Fibroblast of skin of abdomen (primary cell): ENCODE measurements around the gene PRR19.
A peak's percentile ranks its signal among the peaks of the same experiment; 100 is the strongest.

ENCODE experiments used
- DNase-seq: peaks from one replicate; pipeline ENCODE4 v3.0.0-alpha.2; 2013

Gene PRR19

DNA sequence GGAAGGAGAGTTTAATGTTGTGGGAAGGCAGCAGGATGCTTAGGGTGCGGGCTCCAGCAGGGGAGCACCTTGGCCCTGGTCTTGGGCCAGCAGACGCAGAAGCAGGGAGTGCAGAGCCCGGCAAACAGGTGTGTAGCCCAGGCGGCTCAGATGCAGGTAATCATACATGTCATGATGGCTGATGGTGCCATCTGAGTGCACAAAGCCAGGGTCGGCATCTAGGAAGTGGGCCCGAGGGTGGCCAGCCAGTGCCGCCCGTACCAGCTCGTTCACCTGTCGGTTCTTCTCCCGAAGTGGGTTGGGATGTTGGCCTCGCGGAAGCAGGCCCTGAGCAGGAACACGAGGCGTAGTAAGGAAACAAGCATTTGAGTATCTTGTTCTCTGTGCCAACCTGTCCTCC lies 4.9 kb upstream of the PRR19 start:
- no peak for DNase-seq

DNA sequence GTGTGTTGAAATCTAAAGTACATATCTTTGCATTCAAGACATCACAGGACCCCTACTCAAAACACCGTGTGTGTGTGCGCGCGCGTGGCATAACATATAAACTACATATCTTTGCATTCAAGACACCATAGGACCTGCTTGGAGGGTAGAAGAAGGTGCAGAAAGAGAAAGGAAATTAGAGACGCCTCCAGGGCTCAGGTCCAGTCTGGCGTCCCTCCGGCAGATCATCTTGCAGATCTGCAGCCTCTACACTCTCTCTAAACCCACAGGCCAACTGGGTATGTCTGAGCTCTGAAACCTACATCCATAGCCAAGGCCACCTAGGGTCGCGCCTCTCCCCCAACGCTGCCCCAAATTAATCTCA lies 1.2 kb downstream of the PRR19 start:
- DNase-seq: no peak

- no peak for DNase-seq
Observed at GRCh38 chr19:42303876-42304275, 1.9 kb downstream of the PRR19 start.

DNA sequence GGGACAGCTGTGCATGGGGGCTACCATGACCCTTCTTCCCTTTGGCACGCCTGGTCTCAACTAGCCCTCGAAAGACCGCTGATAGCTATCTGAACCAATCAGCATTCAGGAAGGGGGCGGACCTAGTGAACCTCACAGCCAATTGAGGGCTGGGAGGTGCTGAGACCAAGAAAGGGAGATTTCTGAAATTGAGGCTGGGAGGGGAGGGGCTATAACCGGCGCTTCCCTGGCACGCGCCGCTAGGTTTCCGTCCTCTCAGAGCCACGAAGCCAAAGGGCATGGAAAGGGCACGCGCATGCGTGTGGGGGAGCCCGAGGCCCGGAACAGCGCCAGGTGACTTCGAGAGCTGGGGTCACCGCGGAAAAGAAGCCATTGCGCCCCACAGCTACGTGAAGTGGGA lies 4.7 kb downstream of the PRR19 start:
- no peak for DNase-seq

DNA sequence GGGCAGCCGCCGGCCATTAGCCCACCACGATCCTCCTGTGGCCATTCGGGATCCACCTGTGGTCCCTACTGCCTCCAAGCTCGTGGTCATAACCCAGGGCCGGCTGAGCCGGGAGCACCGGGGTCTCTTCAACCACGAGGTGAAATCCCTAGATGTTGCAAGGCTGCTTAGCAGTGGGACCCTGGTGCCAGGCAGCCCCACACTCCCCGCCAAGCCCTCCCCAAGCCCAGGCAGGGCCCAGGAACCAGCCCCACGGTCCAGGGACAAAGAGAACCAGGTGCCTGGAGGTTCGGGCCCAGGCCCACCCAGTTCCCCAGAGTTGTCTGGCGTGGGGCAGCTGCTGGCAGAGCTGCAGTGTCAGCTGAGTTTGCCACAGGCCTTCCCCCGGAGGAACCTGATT lies 7.8 kb downstream of the PRR19 start:
- no peak for DNase-seq

DNA sequence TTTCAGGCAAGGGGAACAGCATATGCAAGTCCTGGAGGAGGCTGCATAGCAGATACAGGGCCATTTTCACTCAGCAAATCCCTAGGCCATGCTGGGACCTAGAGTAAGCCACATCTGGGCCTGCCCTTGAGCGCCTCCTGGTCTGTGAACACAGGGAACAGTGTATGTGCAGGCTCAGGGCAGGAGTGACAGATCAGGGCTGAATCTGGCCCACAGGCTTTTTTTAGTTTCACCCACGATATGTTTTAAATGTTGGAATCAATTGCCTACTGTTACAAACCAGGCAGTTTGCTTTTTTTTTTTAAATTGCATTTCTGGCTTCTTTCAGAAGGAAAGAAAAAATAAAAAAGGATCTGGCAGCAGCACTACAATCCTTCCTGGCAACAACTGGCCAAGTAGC lies 9.7 kb downstream of the PRR19 start:
- no peak for DNase-seq

GRCh38 chr19:42312370-42312769 lies 10.4 kb downstream of the PRR19 start:
- no peak for DNase-seq

- DNase-seq: peak; percentile 27
Observed at GRCh38 chr19:42313096-42313839, 11.3 kb downstream of the PRR19 start, which contains the start of gene TMEM145. Gene TMEM145, plus strand, starts transcription at chr19:42313309. Its CDS starts 68 bp downstream, at chr19:42313377.

DNA sequence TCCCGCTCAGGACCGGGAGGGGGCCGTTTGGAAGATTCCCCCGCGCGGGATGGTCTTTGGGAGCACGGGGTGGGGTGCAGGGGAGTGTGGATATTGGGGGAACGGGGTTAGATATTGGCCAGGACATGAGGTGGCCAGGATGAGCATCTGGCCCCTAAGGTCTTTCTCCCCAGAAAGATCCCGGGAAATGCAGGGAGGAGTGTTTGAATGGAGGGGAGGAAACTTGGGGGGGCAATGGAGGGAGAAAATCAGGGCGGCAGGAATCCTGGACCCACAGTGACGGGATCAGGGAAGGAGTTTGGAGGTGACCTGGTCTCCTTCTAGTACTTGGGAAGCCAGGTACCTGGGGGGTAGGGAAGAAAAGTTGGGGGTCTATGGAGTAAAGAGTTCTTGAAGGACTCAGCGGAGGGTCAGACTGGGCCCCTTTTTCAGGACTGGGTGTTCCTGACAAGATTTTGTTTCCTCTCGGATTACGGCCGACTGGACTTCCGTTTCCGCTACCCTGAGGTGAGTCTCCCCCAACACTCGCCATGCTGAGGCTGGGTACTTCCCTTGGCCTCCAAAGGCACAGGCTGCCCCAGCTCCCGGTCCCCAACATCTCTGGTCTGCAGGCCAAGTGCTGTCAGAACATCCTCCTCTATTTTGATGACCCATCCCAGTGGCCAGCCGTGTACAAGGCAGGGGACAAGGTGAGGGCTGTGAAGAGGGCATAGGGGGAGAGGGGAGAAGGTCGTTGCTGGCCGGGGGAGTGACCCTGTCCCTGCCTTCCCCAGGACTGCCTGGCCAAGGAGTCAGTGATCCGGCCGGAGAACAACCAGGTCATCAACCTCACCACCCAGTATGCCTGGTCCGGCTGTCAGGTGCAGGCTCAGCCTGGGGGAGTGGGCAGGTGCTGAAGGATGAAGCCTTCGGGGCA lies 12.2 kb downstream of the PRR19 start:
- DNase-seq: no peak

DNA sequence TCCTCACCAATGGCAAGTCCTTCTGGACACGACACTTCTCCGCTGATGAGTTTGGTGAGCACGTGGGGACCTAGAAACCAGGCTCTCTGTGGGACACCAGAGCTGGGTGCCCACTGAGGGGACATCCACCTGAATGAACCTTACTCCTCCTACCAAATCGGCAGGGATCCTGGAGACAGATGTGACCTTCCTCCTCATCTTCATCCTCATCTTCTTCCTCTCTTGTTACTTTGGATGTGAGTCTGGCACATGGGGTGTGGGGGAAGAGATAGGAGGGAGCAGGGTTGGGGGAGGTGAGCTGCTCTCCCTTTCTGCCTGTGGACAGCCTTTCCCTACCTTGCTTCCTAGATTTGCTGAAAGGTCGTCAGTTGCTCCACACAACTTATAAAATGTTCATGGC lies 13.1 kb downstream of the PRR19 start:
- no peak for DNase-seq

DNA sequence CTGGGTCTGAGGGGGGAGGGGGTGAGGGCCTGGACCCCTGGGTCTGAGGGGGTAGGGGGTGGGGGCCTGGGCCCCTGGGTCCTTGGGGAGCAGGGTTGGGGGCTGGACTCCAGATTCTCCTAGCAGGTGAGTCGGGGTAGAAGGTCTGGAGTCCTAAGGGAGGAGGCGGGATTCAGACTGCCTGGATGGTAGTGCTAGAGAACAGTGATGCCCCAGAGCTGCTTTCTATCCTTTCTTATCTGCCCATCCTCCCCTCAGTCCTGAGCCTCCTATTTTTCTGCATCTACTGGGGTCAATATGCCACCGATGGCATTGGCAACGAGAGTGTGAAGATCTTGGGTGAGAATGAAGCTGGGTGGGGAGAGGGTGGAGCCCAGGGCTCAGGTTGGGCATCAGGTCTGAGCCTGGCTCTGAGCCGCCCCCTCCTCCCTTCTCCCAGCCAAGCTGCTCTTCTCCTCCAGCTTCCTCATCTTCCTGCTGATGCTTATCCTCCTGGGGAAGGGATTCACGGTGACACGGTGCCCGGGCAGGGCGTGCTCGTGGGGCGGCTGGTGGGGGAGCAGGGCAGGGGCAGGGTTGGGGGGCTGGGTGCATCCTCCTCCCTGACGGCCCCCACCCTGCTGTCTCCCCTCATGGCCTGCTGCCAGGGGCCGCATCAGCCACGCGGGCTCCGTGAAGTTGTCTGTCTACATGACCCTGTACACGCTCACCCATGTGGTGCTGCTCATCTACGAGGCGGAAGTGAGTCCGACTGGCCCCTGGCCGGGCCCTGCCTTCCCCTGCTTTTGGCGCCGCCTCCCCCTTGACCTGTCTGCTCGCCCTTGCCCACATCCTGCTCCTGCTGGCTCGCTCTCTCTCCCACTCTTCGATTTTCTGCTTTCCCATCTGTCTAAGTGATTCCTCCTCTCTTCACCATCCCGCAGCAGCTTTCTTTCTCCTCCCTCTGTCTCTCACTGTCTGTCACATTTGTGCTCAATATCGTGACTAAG lies 14.6 kb downstream of the PRR19 start:
- DNase-seq: no peak

GRCh38 chr19:42317535-42317934 lies 15.6 kb downstream of the PRR19 start:
- DNase-seq: no peak

GRCh38 chr19:42322305-42322704 lies 20.4 kb downstream of the PRR19 start:
- DNase-seq: no peak

GRCh38 chr19:42323473-42323851 lies 21.5 kb downstream of the PRR19 start:
- DNase-seq: no peak

DNA sequence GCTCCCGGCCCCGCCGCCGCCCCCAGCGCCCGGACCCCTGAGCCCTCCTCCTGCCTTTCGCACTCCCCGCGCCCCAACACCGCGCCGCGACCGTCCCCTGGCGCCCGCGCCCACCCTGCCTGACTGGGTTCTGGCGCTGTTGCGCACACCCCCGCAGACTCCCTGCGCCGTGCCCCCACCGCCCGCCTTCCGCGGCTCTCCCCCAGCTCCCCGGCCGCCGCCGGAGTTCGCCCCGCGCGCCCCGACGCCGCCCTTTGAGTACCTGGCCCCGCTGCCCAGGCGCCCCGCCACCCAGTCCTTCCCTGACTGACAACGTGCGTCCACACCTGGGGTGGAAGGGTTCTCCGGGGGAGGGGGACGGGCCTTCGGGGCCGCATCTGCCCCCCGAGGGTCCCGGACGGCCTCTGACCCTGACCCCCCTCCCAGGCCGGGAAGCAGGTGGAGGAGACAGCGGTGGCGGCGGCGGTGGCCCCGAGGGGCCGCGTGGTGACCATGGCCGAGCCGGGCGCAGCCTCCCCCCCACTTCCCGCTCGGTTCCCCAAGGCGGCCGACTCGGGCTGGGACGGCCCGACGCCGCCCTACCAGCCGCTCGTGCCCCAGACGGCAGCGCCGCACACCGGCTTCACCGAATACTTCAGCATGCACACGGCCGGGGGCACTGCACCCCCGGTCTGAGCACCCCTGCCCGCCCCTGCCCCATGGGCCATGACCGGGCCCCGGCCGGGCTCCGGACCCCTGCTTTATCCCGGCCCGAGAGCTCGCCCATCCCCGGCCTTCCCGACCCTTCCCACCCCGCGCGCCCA lies 22.1 kb downstream of the PRR19 start:
- DNase-seq: no peak

DNA sequence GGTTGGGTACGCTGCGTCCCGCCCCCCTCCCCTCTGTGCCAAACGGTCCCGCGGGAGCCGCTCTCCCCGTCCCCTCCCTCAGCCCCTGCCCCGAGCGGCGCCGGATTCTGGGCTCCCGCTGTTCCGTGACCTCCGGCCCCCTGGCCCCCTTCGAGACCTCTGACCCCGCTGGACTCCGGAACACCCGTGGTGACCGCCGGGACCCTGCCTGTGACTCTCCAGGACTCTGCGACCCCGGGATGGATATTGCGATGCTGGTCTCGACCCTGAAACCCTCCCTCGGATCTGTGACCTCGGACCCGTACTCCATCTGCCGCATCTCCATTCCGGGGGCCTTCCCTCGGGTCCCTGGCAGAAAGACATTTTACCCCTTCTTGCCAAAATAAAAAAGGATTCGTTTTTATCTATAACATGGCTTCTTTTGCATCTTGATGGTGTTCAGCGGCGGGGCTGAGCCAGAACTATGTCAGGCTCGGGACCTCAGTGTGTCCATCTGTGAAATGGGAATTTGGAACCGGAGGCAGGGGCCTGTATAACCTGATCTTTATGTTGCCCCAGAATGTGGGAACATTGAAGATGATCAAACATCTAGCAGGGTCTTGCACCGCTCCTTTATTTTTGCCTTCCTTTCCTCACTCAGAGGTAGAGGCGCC lies 22.8 kb downstream of the PRR19 start:
- DNase-seq: no peak

DNA sequence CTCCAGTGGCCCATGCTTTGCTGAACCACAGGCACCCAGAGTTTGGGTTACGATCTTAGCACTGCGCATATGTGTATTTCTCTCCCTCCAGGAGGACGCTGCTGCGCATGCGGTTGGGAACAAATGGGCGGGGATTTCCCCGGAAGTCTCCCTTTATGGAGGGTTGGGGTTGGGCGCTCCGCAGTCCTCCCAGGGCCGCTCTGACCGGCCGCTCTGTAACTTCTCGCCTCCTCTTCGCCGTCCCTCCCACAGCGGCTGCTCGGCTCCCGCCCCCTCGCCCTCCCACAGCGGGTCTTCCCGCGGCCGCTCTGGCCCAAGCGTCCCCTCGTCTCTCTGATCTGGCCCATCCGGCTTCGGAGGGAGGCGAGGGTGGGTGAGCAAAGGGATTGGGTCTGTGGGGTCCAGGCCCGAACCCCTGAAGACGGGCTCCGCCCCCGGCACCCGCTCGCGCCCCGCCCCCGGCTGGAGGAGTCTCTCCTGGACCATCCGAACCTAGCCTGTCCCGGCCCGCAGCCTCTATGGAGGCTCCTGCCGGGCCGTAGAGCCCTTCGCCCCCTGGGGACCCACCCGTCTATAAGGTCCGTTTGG lies 23.5 kb downstream of the PRR19 start, which contains the start of gene MEGF8:
Gene MEGF8, plus strand, starts transcription at position 328 of the 588 bp plus-strand sequence. CDS start 609 bp downstream, outside the sequence.
- DNase-seq: peak; percentile 99

GRCh38 chr19:42325896-42326771 lies 24.2 kb downstream of the PRR19 start:
- DNase-seq: no peak

DNA sequence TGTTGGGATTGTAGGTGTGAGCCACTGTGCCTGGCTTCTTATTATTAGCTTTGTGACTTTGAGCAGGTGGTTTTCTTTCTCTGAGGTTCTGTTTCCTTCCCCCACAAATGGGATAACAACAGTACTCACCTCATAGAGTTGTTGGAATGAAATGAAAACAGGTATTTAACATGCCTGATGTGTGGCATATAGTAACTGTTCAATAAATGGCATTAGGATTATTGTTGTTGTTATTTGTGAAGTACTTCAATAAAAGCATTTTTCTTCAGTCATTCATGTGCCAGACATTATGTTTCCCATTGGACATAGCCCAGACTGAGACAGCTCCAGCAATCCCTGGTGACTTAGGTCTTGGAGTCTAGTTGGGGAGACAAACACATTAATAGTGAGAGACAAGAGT lies 25.0 kb downstream of the PRR19 start:
- DNase-seq: no peak

- no peak for DNase-seq
Observed at GRCh38 chr19:42327381-42327780, 25.4 kb downstream of the PRR19 start.
